ENCODE results near the gene NFKBIZ.

NFKBIZ gene

GRCh38 chr3:101824702-101825101 lies 24.6 kb upstream of the NFKBIZ start:
- in situ Hi-C loops (cut with HindIII; ENCODE audit: low sequenced_read_pairs), result no loop called here

GRCh38 chr3:101825904-101826445 lies 23.3 kb upstream of the NFKBIZ start:
- in situ Hi-C loops (cut with HindIII; ENCODE audit: low sequenced_read_pairs), result no loop called here

GRCh38 chr3:101827211-101828174 lies 21.8 kb upstream of the NFKBIZ start:
- in situ Hi-C loops (cut with HindIII; ENCODE audit: low sequenced_read_pairs), result no loop called here

GRCh38 chr3:101828276-101828675 lies 21.0 kb upstream of the NFKBIZ start:
- in situ Hi-C loops (cut with HindIII; ENCODE audit: low sequenced_read_pairs), result no loop called here

GRCh38 chr3:101828691-101829436 lies 20.4 kb upstream of the NFKBIZ start:
- in situ Hi-C loops (cut with HindIII; ENCODE audit: low sequenced_read_pairs), result no loop called here

- in situ Hi-C loops (cut with HindIII; ENCODE audit: low sequenced_read_pairs), result no loop called here
These were observed 19.9 kb upstream of the NFKBIZ start for GRCh38 chr3:101829437-101829830.

GRCh38 chr3:101829874-101830273 lies 19.4 kb upstream of the NFKBIZ start:
- in situ Hi-C loops (cut with HindIII; ENCODE audit: low sequenced_read_pairs), result no loop called here

- in situ Hi-C loops (cut with HindIII; ENCODE audit: low sequenced_read_pairs), result no loop called here
These were observed 15.8 kb upstream of the NFKBIZ start for GRCh38 chr3:101833446-101833974.

GRCh38 chr3:101835676-101836075 lies 13.6 kb upstream of the NFKBIZ start:
- in situ Hi-C loops (cut with HindIII; ENCODE audit: low sequenced_read_pairs), result no loop called here

GRCh38 chr3:101836160-101836559 lies 13.2 kb upstream of the NFKBIZ start:
- in situ Hi-C loops (cut with HindIII; ENCODE audit: low sequenced_read_pairs), result no loop called here

- in situ Hi-C loops (cut with HindIII; ENCODE audit: low sequenced_read_pairs), result no loop called here
These were observed 12.4 kb upstream of the NFKBIZ start for GRCh38 chr3:101836652-101837598.

- in situ Hi-C loops (cut with HindIII; ENCODE audit: low sequenced_read_pairs), result no loop called here
These were observed 10.6 kb upstream of the NFKBIZ start for GRCh38 chr3:101838691-101839090.

- in situ Hi-C loops (cut with HindIII; ENCODE audit: low sequenced_read_pairs), result no loop called here
These were observed 9.2 kb upstream of the NFKBIZ start for GRCh38 chr3:101840066-101840465.

- in situ Hi-C loops (cut with HindIII; ENCODE audit: low sequenced_read_pairs), result no loop called here
These were observed 6.9 kb upstream of the NFKBIZ start for GRCh38 chr3:101842245-101842934.

GRCh38 chr3:101842935-101843330 lies 6.4 kb upstream of the NFKBIZ start:
- in situ Hi-C loops (cut with HindIII; ENCODE audit: low sequenced_read_pairs), result no loop called here

GRCh38 chr3:101845425-101845824 lies 3.9 kb upstream of the NFKBIZ start:
- in situ Hi-C loops (cut with HindIII; ENCODE audit: low sequenced_read_pairs), result no loop called here

- in situ Hi-C loops (cut with HindIII; ENCODE audit: low sequenced_read_pairs), result no loop called here
These were observed 2.6 kb upstream of the NFKBIZ start for GRCh38 chr3:101846709-101847108.

- in situ Hi-C loops (cut with HindIII; ENCODE audit: low sequenced_read_pairs), result no loop called here
These were observed 2.0 kb upstream of the NFKBIZ start for GRCh38 chr3:101847328-101847727.

GRCh38 chr3:101848326-101848725 lies 988 bp upstream of the NFKBIZ start:
- in situ Hi-C loops (cut with HindIII; ENCODE audit: low sequenced_read_pairs), result no loop called here
